Adrenal gland (tissue), 12 donors: Measurements from ENCODE around the gene TAC3. TPM values are rescaled to one million over a fixed set of nuclear protein-coding genes. Genes with fewer than 3 reads are reported as not detected.
"Not testable (repeated sequence)": the region's sequence is repeated elsewhere in the genome, so short reads cannot be mapped to it uniquely, and the experiment has no call there.

Source experiments
- DNase-seq, 7 donors: peaks; one replicate each; pipeline ENCODE4 v3.0.0-alpha.2; 2019 to 2020
- H3K27ac ChIP-seq, 5 donors: fragments of 200-600 bp; sonication (generic) in 4 of 5; 1 replicate in 3 of 5; 2 replicates in 2 of 5; pipeline versions ENCODE4 v1.5.1 to v1.8.0; 2016 to 2020; ENCODE audit warnings: mild to moderate bottlenecking in 1 of 5
- H3K27me3 ChIP-seq: fragments of 200-600 bp; 2 replicates; pipeline ENCODE4 v1.8.0; 2021
- H3K36me3 ChIP-seq, 2 donors: fragments of 200-600 bp; replicated peaks in 1 of 2; 1 replicate in 1 of 2; 2 replicates in 1 of 2; pipeline versions ENCODE4 v1.5.1 to v1.8.0; 2018 to 2022
- H3K4me1 ChIP-seq, 2 donors: fragments of 200-600 bp; replicated peaks in 1 of 2; 1 replicate in 1 of 2; 2 replicates in 1 of 2; pipeline versions ENCODE4 v1.5.1 to v1.8.0; 2018 to 2021
- H3K4me3 ChIP-seq, 4 donors: fragments of 200-600 bp; sonication (generic) in 3 of 4; one replicate each; pipeline ENCODE4 v1.5.1; 2016 to 2018
- H3K9me3 ChIP-seq, 3 donors: fragments of 200-600 bp; sonication (generic) in 1 of 3; replicated peaks in 1 of 3; 1 replicate in 2 of 3; 2 replicates in 1 of 3; pipeline versions ENCODE4 v1.5.1 to v1.8.0; 2016 to 2021
- POLR2A ChIP-seq, 2 donors: fragments of 450-650 bp; IDR thresholded peaks; one replicate each; pipeline ENCODE4 v1.6.1; 2017; ENCODE audit warnings: antibody characterized with exemption in 2 of 2, mild to moderate bottlenecking in 2 of 2, moderate library complexity in 1 of 2
- WGBS, 4 donors: extraction: QIAGEN DNeasy Blood & Tissue Kit in 2 of 4; methylation state at CpG; one replicate each; pipeline versions ENCODE4 v1.1.5 to v1.1.7; 2013 to 2017; 5-methylcytosine and 5-hydroxymethylcytosine counted together
- intact Hi-C, 2 donors: fragments of 100-400 bp; cut with DNase I; formaldehyde crosslinking; loops; one replicate each; pipeline versions ENCODE4 v1.14.1 to v1.15.0; 2022 to 2023
- polyA plus RNA-seq, 3 donors: library from polyadenylated mRNA; stranded (reverse); fragments of 200-250 nt in 2 of 3; fragments of 350-450 nt in 1 of 3; fragmentation: Illumina TruSeq in 1 of 3; extraction: RNeasy Lipid Tissue Mini Kit (QIAGEN cat#74804) in 1 of 3; gene quantifications; one replicate each; pipeline ENCODE4 v1.2.3, GENCODE V29; 2013 to 2014
- total RNA-seq, 9 donors: library from RNA; depleted of rRNA in 4 of 9; stranded (reverse); fragments of >200 nt in 4 of 9; fragments of 120-200 nt in 1 of 9; fragmentation: NEBNext Ultra II Directional in 1 of 9; extraction: Animal tissue kit (Norgen Biotek cat#: 25700) in 1 of 9; gene quantifications; one replicate each; pipeline versions ENCODE4 v1.1.0 to v1.2.4, GENCODE V29; 2013 to 2023
- TF ChIP-seq, protein P1 (sequence below), 6 experiments: fragments of 450-650 bp in 4 of 6; fragments of 200-600 bp in 2 of 6; sonication (generic) in 1 of 6; IDR thresholded peaks; 1 replicate in 5 of 6; 2 replicates in 1 of 6; pipeline versions ENCODE4 v1.5.1 to v1.8.0; 2016 to 2021; ENCODE audit warnings: antibody characterized with exemption in 6 of 6, mild to moderate bottlenecking in 2 of 6, moderate library complexity in 1 of 6
- donor health status: healthy with polysubstance abuse.
- donor health status: Bipolar disorder and iron deficiency.
- donor health status: DM: yes; HTN: yes; CAD: no.
- donor health status: DM: no; HTN: no; CAD: no.
- donor health status: DM: no; HTN: no; CAD: no.
- donor health status: DM: yes; HTN: yes; CAD: no.

TAC3 gene
- total and polyA plus RNA-seq, 12 donors: 0.39 to 1.1 (median 0.46) TPM; not detected in 9

DNA sequence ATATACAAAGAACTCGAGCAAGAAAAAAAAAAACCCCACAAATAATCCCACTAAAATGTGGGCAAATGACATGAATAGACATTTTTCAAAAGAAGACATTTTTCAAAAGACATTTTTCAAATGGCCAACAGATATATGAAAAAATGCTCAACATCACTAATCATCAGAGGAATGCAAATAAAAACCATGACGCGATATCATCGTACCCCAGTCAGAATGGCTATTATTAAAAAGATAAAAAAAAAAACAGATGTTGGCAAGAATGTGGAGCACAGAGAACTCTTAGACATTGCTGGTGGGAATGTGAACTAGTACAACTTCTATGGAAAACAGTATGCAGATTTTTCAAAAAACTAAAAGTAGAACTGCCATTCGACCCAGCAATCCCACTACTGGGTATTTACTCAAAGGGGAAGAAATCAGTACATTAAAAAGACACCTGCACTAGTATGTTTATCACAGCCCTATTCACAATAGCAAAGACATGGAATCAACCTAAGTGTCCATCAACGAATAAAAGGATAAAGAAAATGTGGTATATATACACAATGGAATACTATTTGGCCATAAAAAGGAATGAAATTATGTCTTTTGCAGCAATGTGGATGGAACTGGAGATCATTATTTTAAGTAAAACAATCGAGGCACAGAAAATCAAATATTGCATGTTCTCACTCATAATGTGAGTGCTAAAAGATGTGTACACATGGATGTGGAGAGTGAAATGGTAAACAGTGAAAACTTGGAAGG is 26.3 kb downstream of the TAC3 start:
- Histone ChIP-seq H3K9me3 (no peaks in the 10 kb centered on the region), H3K27me3 (no peaks in the 10 kb centered on the region), H3K27ac (no peak overlapping the region), H3K36me3 (no peaks in the 10 kb centered on the region), H3K4me3 (no peak overlapping the region), H3K4me1 (peaks cover 4 to 24% of the 10 kb centered on the region in 2 donors)
- TF ChIP-seq, protein P1, sequence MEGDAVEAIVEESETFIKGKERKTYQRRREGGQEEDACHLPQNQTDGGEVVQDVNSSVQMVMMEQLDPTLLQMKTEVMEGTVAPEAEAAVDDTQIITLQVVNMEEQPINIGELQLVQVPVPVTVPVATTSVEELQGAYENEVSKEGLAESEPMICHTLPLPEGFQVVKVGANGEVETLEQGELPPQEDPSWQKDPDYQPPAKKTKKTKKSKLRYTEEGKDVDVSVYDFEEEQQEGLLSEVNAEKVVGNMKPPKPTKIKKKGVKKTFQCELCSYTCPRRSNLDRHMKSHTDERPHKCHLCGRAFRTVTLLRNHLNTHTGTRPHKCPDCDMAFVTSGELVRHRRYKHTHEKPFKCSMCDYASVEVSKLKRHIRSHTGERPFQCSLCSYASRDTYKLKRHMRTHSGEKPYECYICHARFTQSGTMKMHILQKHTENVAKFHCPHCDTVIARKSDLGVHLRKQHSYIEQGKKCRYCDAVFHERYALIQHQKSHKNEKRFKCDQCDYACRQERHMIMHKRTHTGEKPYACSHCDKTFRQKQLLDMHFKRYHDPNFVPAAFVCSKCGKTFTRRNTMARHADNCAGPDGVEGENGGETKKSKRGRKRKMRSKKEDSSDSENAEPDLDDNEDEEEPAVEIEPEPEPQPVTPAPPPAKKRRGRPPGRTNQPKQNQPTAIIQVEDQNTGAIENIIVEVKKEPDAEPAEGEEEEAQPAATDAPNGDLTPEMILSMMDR (IDR thresholded peaks at IDR 0.05): no peak
- no peak for TF ChIP-seq POLR2A (IDR thresholded peaks at IDR 0.05)
- DNase-seq: no peak
- 68 to 76% (median 71%) methylated on average over 7 of the region's 7 CpGs for WGBS, 4 donors
- intact Hi-C loops: loop anchor here in 1 of 2 donors (5.0 kb wide), 1 partner anchor 233 kb away; no protein-coding TSS in a partner anchor

DNA sequence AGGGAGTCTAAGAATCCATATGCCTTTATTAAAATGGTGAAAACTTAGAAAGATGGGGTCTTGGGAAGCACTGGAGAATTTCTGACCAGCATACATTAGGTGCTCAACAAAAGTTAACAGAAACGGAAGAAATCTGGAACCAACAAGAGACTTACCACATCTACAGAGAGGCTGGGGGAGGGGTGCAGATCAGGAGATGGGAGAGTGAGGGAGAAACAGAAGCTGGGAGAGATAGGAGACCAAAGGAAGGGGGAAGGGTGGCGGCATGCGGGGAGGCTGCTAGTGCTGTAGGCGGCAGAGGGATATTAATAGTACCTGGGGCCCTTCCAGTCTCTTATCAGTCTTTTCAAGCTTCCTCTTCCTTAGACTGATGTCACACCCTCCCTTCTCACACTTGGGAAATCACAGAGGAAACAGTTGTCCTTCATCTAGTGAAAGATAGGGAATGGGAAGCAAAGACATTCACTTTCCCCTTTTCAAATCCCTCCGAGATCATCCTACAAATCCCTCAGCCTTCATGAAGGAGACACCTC is 28.1 kb downstream of the TAC3 start:
- peak overlapping the region in 3 of 5 donors; percentile 6 to 53 (median 19) for H3K27ac ChIP-seq
- H3K36me3 ChIP-seq: no peaks in the 10 kb centered on the region
- no peak overlapping the region for H3K4me3 ChIP-seq
- H3K4me1 ChIP-seq: peaks cover 4 to 24% of the 10 kb centered on the region in 2 donors
- DNase-seq: peak in 5 of 7 donors; percentile 36 to 68 (median 46)
- H3K27me3 ChIP-seq: no peaks in the 10 kb centered on the region
- WGBS, 4 donors: 30 to 36% (median 36%) methylated on average over 5 of the region's 5 CpGs
- H3K9me3 ChIP-seq: no peaks in the 10 kb centered on the region
- intact Hi-C loops: loop anchor here in 1 of 2 donors (5.0 kb wide), 1 partner anchor 231 kb away; no protein-coding TSS in a partner anchor
- TF ChIP-seq, protein P1 (IDR thresholded peaks at IDR 0.05): no peak
- no peak for TF ChIP-seq POLR2A (IDR thresholded peaks at IDR 0.05)

DNA sequence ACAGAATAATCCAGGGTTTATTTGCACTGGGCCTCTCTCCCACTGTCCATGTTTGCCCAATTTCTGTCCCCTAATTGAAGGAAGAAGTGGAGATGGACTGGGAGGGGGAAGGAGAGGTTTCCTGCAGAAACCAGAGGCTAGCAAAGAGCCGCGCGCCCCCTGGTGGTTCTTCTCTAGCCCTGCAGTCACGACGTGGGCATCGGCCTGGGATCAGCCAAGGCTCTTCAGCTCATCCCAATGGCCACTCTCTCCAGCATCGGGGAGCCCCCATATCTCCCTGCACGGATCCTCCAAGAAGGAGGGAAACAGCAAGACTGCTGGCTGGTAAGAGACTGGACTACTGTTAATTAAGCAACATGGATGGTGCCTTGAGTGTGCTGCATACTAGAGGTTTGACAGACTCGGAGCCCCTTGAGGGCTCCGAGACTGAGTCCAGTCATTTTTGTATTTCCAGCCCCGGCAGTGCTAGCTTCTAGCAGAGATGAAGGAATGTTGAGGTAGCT is 28.7 kb downstream of the TAC3 start:
- H3K27ac ChIP-seq: peak overlapping the region in 2 of 5 donors; percentile 6 to 19
- H3K36me3 ChIP-seq: no peaks in the 10 kb centered on the region
- 18 to 32% (median 22%) methylated on average over 8 to 11 of the region's 11 CpGs for WGBS, 4 donors
- peaks cover 4 to 24% of the 10 kb centered on the region in 2 donors for H3K4me1 ChIP-seq
- H3K27me3 ChIP-seq: no peaks in the 10 kb centered on the region
- intact Hi-C loops: loop anchor here in 1 of 2 donors (5.0 kb wide), 1 partner anchor 230 kb away; no protein-coding TSS in a partner anchor
- peak; percentile 82 to 94 (median 84) for DNase-seq
- no peak for TF ChIP-seq POLR2A (IDR thresholded peaks at IDR 0.05)
- TF ChIP-seq, protein P1 (IDR thresholded peaks at IDR 0.05): peak; percentile 94 to 98 (median 96)
- H3K9me3 ChIP-seq: no peaks in the 10 kb centered on the region
- H3K4me3 ChIP-seq: no peak overlapping the region

DNA sequence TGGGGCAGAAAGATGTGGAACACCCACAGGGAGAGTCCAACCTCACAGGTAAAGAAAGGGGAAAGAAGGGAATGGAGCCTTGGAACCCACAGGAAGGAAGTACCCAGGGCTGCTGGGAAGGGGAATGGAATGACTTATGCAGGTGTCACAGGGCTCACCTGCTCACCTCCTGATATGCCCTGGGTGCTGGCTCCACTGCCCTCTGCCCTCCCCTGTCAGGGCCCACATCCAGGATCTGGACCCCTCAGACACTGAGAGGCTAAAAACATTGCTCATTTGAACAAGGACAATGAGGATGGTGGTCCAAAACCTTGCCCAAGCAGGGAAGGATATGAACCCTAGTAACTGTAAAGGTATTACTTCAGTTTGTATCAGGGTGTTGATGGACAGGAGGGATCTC is 29.3 kb downstream of the TAC3 start:
- TF ChIP-seq, protein P1 (IDR thresholded peaks at IDR 0.05): no peak
- no peak for TF ChIP-seq POLR2A (IDR thresholded peaks at IDR 0.05)
- no peaks in the 10 kb centered on the region for H3K9me3 ChIP-seq
- peaks cover 4 to 21% of the 10 kb centered on the region in 2 donors for H3K4me1 ChIP-seq
- DNase-seq: no peak
- intact Hi-C loops: loop anchor here in 1 of 2 donors (5.0 kb wide), 1 partner anchor 230 kb away; no protein-coding TSS in a partner anchor
- no peak overlapping the region for H3K4me3 ChIP-seq
- H3K36me3 ChIP-seq: no peaks in the 10 kb centered on the region
- H3K27me3 ChIP-seq: no peaks in the 10 kb centered on the region
- no peak overlapping the region for H3K27ac ChIP-seq

DNA sequence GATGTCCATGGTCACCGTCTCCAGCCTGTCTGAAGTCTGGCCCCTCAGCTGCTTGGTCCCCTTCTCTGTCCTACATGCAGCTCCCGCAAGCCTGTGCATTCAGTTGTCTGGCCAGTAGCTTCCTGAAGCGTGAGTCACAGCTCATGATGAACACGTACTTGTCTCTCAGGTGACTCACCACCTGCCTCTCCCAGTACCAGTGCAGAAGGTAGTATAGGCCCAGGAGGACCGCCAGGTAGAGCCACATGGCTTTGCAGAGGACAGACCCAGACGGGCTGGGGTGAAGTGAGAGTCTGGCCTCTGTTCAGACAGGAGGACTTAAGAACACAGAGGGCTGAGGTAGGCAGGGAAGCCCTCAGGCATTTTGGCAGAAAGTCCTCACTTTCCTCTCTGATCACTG is 30.6 kb downstream of the TAC3 start:
- intact Hi-C loops: loop anchor here in 1 of 2 donors (5.0 kb wide), 1 partner anchor 228 kb away; no protein-coding TSS in a partner anchor

More for the DNA sequence above, 30.6 kb downstream of the TAC3 start:
- WGBS, 4 donors: 57 to 70% (median 65%) methylated on average over 2 to 5 of the region's 6 CpGs
- DNase-seq: peak in 4 of 7 donors; percentile 51 to 62 (median 57)
- H3K27ac ChIP-seq, H3K4me3 ChIP-seq, H3K4me1 ChIP-seq, H3K27me3 ChIP-seq, H3K9me3 ChIP-seq, H3K36me3 ChIP-seq: not testable (repeated sequence)
